NCI-H460 (cell line): ENCODE data around the gene THTPA. TPM values are rescaled to one million over a fixed set of nuclear protein-coding genes. Genes with fewer than 3 reads are reported as not detected.
"Not testable (repeated sequence)": the region's sequence is repeated elsewhere in the genome, so short reads cannot be mapped to it uniquely, and the experiment has no call there.

ENCODE experiments used
- DNase-seq: peaks from one replicate; pipeline ENCODE4 v3.0.0-alpha.2; 2016; ENCODE audit warnings: low read depth; ENCODE audit errors: extremely low read depth
- total RNA-seq: library from RNA; depleted of rRNA; stranded (reverse); fragments of >200 nt; shearing (Covaris generic); gene quantifications from 2 replicates; pipeline ENCODE4 v1.2.3, GENCODE V29; 2014

THTPA gene
- total RNA-seq, 1 experiment from 2014 or later: 15.3 TPM

DNA sequence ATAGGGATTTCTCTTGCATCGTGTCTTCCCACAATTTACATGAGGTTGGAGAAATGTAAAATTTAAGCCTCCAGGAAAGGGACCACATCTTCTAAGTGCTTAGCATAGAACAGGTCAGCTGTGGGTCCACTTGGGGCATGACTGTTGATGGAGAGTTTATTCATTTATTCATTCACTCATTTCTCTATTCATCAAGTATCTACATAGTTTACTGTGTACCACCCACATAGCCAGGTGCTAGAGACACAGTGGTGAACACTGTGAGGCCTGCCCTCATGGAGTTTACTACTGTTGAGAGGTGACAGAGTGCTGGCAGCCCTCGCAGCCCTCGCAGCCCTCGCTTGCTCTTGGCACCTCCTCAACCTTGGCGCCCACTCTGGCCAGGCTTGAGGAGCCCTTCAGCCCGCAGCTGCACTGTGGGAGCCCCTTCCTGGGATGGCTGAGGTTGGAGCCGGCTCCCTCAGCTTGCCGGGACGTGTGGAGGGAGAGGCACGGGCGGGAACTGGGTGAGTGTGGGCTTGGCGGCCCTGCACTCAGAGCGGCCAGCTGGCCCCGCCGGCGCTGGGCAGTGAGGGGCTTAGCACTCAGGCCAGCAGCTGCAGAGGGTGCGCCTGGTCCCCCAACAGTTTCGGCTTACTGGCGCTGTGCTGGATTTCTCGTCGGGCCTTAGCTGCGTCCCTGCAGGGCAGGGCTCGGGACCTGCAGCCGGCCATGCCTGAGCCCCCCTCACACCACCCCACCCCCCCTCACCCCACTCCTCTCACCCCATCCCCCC lies 24.3 kb downstream of the THTPA start:
- DNase-seq: no peak

DNA sequence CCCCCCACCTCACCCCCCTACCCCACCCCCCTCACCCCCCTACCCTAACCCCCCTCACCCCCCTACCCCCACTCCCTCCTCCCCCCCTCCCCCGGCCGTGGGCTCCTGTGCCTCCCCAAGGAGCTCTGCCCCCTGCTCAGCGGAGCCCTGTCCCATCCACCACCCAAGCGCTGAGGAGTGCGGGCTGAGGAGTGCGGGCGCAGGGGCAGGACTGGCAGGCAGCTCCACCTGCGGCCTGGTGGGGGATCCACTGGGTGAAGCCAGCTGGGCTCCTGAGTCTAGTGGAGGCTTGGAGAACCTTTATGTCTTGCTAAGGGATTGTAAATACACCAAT lies 24.8 kb downstream of the THTPA start:
- DNase-seq: no peak

DNA sequence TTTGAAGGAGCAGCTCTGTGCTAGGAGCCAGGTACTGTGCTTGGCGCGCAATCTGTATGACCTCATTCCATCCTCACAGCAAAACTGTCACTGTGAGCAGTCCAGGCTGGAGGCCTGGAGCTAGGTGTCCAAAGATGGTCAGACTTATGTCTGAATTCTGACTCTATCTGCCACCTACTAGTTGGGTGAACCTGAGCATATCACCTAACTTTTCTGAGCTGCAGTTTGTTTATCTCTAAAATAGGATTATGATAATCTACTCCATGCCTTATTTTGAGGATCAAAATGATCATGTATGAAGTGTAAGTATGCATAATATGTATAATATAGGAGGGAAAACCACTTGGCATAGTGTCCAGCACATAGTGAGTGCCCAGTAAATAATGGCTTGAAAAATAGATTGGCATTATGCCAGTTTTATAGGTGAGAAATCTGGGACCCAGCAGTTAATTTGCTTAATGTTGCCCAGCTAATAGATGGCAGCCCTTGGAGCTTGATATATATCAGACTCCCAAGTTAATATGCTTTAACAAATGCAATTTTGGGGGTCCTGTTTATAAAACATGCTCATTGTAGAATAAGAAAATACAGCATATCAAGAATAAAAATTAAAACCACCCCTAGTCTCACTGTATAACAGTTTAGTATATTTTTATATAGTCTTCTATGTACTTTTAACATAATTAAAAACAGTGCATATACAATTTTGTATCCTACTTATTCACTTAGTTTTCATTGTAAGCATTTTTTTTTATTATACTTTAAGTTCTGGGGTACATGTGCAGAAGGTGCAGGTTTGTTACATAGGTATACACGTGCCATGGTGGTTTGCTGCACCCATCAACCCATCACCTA lies 27.1 kb downstream of the THTPA start:
- DNase-seq: no peak

DNA sequence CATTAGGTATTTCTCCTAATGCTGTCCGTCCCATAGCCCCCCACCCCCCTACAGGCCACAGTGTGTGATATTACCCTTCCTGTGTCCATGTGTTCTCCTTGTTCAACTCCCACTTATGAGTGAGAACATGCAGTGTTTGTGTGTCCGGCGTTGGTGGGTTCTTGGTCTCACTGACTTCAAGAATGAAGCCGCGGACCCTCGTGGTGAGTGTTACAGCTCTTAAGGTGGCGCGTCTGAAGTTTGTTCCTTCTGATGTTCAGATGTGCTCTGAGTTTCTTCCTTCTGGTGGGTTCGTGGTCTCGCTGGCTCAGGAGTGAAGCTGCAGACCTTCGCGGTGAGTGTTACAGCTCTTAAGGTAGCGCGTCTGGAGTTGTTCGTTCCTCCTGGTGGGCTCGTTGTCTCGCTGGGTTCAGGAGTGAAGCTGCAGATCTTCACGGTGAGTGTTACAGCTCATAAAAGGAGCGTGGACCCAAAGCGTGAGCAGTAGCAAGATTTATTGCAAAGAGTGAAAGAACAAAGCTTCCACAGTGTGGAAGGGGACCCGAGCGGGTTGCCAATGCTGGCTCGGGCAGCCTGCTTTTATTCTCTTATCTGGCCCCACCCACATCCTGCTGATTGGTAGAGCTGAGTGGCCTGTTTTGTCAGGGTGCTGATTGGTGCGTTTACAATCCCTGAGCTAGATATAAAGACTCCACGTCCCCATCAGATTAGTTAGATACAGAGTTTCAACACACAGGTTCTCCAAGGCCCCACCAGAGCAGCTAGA lies 27.9 kb downstream of the THTPA start:
- not testable (repeated sequence) for DNase-seq

DNA sequence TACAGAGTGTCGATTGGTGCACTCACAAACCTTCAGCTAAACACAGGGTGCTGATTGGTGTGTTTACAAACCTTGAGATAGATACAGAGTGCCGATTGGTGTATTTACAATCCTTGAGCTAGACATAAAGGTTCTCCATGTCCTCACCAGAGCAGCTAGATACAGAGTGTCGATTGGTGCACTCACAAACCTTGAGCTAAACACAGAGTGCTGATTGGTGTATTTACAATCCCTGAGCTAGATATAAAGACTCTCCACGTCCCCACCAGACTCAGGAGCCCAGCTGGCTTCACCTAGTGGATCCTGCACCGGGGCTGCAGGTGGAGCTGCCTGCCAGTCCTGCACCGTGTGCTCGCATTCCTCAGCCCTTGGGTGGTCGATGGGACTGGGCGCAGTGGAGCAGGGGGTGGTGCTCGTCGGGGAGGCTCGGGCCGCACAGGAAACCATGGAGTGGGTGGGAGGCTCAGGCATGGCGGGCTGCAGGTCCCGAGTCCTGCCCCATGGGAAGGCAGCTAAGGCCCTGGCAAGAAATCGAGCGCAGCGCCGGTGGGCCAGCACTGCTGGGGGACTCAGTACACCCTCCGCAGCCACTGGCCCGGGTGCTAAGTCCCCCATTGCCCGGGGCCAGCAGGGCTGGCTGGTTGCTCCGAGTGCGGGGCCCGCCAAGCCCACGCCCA lies 28.6 kb downstream of the THTPA start:
- DNase-seq: not testable (repeated sequence)

DNA sequence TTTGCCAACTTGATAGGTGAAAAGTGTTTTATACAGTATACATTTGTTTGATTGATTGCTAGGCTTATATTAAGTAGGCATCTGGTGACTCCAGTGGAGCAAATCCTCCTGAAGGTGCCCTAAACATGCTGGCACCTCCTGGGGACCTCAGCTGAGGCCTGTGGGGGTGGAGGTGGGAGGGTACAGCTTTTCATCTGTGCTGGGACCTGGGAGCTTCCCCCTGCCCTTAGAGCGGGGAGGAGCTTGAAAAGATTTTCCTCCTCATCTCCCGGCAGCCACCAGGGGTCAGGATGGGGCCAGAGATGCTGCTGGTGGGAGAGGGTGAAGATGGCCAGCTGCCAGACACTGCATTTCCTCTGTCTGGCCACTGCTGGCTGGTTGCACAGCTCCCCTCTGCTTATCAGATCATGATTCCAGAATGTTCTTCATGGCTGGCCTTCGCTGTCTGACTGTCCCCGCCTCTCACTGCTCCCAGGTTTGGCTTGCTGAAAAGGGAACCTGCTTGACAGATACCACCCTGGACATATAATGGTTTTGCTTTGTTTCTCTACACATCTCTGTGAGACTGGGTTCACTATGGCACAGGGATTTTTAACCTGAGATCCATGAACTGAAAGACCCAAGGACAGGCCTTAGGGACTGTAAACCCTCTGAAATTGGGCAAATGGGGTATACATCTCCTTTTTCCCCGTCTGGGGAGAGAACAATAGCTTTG lies 33.0 kb downstream of the THTPA start:
- peak; percentile 86 for DNase-seq

DNA sequence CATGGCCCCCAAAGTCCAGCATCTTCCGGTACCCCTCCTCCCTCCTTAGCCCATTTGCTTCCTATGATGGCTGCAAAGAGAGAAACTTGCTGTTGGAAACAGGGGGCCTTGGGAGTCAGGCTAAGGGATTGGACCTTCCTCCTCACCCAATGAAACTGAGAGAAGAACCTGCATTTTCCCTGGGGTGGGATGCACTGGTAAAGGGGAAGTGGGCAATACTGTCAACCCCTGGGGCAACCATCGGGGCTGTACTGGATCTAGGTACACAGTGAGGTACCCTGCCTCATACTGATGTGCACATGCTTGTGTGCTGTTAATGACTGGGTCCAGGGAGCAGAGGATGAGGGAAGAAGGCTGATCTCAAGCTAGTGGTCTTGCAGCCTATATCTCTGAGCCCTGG lies 33.5 kb downstream of the THTPA start:
- DNase-seq: no peak

DNA sequence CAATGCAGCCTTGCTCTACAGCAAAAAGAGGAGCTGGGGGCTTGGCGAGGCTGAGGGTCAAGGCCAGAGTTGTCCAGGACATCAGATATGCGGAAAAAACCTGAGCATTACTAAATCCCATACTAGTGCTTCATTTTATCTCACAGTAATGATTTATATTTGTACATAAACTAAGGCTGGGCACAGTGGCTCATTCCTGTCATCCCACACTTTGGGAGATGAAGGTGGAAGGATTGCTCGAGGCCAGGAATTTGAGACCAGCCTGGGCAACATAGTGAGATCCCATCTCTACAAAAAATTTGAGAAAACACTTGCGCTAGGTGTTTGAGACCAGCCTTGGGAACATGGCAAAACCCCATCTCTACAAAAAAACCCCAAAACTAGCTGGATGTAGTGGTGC lies 34.1 kb downstream of the THTPA start:
- no peak for DNase-seq

DNA sequence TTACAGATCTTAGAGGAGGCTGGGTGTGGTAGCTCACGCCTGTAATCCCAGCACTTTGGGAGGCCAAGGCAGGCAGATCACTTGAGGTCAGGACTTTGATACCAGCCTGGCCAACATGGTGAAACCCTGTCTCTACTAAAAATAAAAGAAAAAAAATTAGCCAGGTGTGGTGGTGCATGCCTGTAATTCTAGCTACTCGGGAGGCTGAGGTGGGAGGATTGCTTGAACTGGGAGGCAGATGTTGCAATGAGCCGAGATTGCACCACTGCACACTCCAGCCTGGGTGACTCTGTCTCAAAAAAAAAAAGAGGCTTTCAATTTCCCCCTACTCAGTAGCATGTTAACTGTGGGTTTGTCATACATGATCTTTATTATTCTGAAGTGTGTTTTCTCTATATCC lies 38.1 kb downstream of the THTPA start:
- DNase-seq: not testable (repeated sequence)

DNA sequence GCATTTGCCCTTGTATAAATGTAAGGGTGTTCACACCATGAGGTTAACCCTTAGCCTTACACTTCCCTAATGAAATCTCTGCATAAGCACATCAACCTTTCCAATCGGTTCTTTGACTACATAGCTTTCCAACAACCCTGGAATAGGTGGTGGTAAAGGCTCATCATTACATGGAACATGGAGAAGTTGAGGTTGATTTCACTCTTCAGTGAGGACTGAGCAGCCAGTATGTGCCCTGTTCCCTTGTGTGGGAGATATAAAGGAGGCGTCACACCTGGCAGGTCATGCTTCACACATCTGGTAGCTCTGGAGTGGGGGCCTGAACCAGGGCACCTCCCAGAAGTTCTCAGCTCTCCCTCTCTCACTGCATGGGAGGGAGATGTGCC lies 44.2 kb downstream of the THTPA start:
- DNase-seq: no peak

DNA sequence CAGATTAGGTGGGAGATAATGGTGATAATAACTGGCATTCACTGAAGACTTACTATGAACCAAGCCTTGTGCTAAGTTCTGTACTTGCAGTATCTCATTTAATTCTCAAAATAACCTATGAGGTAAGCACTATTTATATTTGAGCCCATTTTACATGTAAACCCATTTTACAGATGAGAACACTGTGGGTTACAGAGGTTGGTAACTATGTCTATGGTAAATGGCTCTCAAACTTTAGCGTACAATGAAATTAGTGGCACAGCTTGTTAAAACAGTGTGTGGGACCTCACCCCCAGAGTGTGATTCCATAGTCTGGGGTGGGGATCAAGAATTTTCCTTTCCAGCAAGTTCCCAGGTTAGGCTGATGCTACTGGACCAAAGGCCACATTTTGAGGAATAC lies 44.7 kb downstream of the THTPA start:
- no peak for DNase-seq

DNA sequence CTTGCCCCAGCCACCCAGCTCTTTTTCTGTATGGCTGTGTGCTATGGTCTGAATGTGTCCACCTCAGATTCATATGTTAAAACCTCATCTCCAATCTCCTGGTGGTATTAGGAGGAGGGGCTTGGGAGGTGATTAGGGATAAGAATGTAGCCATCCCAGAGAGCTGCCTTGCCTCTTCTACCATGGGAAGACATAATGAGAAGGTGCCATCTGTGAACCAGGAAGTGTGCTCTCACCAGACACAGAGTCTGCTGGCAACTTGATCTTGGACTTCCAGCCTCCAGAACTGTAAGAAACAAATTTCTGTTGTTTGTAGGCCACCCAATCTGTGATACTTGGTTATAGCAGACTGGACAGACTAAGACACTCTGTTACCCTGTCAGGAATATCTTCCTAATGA lies 45.4 kb downstream of the THTPA start:
- DNase-seq: no peak

DNA sequence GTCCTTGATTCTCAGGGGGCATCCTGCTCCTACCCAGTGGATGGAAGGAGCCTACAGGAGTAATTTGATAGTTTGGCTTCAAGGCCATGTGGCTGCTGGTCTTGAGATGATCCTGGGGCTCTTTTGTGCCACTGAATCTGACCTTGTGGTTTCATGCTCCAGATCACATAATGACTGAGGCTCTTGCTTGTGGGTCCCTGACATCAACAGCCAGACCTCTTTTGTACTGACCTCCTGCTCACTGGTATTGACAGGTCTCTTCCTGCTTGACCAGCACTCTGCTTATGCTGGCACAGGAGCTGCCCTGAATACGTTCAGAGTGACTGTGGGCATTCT lies 45.7 kb downstream of the THTPA start:
- DNase-seq: no peak

DNA sequence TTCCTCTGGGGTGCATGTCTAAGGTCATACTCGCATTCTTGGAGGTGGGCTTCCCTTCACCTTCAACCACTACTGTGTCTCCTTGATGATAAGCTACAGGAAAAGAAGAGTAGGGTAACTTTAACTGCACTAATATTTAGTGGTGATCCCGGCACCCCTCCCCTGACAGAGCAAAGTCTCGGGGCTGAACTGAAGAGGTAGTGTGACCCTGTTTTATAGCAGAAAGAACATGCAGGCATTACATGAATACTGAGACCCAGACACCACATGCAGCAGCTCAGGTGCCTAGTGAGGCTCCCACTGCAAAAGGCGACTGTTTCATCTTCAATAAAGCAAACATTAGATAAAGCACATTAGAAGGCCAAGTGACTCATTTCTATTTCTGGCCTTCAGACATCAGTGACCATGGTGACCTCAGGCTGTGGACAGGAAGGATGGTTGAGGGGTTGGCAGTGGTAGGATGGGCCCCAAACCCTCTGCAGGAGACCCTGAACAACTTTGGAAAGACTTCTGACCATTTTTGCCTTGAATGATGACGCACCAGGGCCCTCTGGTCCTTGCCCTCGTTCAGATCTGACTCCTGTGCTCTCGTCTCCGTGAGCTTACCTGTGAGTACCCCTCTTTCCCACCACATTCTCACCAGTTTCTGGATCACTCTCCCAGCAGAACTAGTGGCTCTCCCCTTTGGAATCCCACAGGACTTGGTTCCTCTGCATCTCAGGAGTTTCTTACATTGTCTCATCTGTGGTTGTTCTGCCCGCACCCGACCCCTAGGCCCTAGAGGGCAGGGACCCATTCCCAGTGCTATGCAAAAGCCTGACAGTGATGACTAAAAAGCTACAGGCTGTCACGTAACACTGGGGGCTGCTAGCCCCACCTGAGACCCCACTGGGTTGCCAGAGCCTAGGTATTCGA lies 46.4 kb downstream of the THTPA start:
- DNase-seq: no peak

DNA sequence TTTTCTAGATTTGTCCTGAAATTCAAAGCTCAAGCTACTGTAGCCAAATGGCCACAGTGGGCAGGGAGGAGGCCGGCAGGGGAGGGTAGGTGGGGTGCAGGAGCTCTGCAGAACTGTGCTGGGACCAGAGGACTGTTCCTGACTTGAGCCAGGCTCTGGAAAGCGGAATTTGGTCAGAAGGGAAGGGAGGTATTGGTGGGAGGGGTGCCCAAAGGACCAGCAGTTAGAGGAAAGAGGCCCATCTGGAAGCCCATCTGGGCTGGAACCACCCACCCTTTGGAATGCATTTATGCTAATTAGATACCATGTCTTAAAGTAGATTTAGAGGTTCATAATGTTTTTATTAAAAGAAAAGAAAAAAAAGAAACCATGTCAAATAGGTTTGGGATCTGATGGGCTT lies 47.0 kb downstream of the THTPA start:
- no peak for DNase-seq

DNA sequence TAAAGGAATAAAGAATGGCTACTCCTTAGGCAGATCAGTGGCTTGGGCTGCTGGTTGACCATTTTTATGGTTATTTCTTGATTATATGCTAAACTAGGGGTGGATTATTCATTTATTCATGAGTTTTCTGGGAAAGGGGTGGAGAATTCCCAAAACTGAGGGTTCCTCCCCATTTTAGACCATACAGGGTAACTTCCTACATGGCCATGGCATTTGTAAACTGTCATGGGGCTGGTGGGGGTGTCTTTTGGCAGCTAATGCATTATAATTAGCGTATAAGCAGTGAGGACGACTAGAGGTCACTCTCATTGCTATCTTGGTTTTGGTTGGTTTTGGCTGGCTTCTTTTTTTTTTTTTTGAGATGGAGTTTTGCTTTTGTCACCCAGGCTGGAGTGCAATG lies 48.1 kb downstream of the THTPA start:
- no peak for DNase-seq

DNA sequence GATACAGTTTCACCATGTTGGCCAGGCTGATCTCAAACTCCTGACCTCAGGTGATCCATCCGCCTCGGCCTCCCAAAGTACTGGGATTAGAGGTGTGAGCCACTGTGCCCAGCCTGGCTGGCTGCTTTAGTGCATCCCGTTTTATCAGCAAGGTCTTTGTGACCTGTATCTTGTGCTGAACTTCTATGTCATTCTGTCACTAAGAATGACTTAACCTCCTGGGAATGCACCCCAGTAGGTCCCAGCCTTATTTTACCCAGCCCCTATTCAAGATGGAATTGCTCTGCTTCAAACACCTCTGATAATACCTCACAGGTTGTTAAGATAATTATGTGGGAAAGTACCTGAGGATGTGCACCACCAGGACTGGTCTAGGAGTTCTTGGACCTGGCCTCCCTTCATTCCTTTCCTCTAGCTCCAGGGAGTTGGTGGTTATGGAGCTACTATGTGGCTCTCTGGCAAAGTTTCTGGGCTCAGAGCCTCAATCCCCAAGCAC lies 48.7 kb downstream of the THTPA start:
- DNase-seq: no peak

DNA sequence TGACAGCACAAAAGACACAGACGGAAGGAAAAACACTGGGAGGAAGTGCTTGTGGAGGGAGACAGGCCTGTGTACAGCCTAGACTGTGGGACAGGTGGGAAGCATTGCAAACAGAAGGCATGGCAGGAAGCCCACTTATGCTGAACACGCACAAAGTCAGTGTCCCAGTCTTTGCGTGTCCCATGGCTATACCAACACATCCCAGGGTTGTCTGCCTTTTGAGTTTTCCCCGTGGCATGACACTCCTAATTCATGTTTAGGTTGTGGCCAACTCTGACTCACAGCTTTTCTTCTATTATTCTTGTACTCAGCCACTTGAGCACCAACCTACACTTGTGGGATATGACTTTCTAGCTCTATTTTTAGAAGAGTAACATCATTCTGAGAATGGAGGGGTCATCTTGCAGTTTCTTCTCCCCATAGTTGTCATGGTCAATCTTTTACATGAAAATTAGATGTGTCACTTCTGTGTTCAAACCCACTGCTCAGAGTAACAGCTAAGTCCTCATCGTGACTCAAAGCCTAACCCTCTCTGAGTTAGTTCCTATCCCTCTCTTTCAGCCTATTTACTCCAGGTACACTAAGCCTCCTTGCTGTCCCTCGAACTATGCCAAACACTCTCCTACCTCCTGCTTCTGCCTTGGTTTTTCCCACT lies 50.0 kb downstream of the THTPA start:
- DNase-seq: no peak

DNA sequence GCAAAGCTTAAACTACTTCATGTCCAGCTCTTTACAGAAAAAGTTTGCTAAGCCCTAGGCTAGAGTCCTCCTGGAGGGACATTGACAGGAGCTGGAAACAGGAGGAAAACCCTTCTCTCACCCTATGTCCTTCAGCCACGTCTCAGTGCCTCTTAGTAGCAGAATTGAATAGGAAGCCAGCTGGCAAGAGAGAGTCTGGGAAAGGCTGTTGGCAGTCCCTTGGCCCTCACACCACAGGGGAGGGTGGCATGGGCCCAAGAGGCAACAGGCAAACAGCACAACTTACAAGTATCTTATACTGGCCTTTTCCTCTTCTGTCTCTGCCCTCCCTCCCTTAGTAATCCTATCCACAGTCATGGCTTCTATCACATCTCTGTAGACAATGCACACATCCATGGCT lies 52.4 kb downstream of the THTPA start:
- DNase-seq: no peak
